PC-9 (cell line): ENCODE measurements around the gene CBLN3. TPM values are rescaled to one million over a fixed set of nuclear protein-coding genes. Genes with fewer than 3 reads are reported as not detected.

ENCODE experiments used
- BruUV-seq: library from RNA; stranded (reverse); fragments of 400-500 nt; replicated peaks from 2 replicates; lab custom pipeline; 2021; lab: Mats Ljungman, UMichigan
- CTCF ChIA-PET: fragments of 300-600 bp; sonication (Branson Sonifier 250); formaldehyde crosslinking; loops from one replicate; lab custom pipeline; 2022; ENCODE audit warnings: antibody characterized with exemption; lab: Charles Lee
- POLR2A ChIA-PET: fragments of 300-600 bp; sonication (Branson Sonifier 250); formaldehyde crosslinking; loops from one replicate; lab custom pipeline; 2022; ENCODE audit warnings: antibody characterized with exemption; ENCODE audit not compliant: unreplicated experiment; lab: Charles Lee
- DNase-seq, 2 experiments: peaks; one replicate each; pipeline versions ENCODE4 v3.0.0 to v3.0.0-alpha.2; 2015 to 2022; ENCODE audit warnings: mixed read lengths in 1 of 2
- H2AFZ ChIP-seq: fragments of 200-600 bp; sonication (generic); 2 replicates; pipeline ENCODE4 v1.8.1; 2017; ENCODE audit warnings: antibody characterized with exemption
- H3F3A ChIP-seq: fragments of 200-600 bp; sonication (generic); 2 replicates; pipeline ENCODE4 v1.8.1; 2017; ENCODE audit warnings: antibody characterized with exemption, mild to moderate bottlenecking, low read depth; ENCODE audit not compliant: insufficient read depth
- H3K27ac ChIP-seq: fragments of 200-600 bp; sonication (generic); 2 replicates; pipeline ENCODE4 v1.6.1; 2016; ENCODE audit warnings: mixed run types
- H3K27me3 ChIP-seq: fragments of 200-600 bp; sonication (generic); 2 replicates; pipeline ENCODE4 v1.6.1; 2016; ENCODE audit warnings: low read depth, mixed run types; ENCODE audit not compliant: insufficient read depth
- H3K36me3 ChIP-seq: fragments of 200-600 bp; sonication (generic); 2 replicates; pipeline ENCODE4 v1.6.1; 2016; ENCODE audit warnings: low read depth, mixed run types
- H3K4me1 ChIP-seq: fragments of 200-600 bp; sonication (generic); replicated peaks from 2 replicates; pipeline ENCODE4 v1.6.1; 2016; ENCODE audit warnings: mixed run types; ENCODE audit not compliant: insufficient read depth
- H3K4me2 ChIP-seq: fragments of 200-600 bp; sonication (generic); 2 replicates; pipeline ENCODE4 v1.6.1; 2017; ENCODE audit warnings: mixed run types
- H3K4me3 ChIP-seq: fragments of 200-600 bp; sonication (generic); 2 replicates; pipeline ENCODE4 v1.6.1; 2016; ENCODE audit warnings: mixed run types
- H3K79me2 ChIP-seq: fragments of 200-600 bp; sonication (generic); 2 replicates; pipeline ENCODE4 v1.6.1; 2017; ENCODE audit warnings: low read depth, mixed run types
- H3K9me2 ChIP-seq: fragments of 200-600 bp; sonication (generic); 2 replicates; pipeline ENCODE4 v1.8.1; 2017; ENCODE audit warnings: mild to moderate bottlenecking; ENCODE audit not compliant: insufficient read depth
- H3K9me3 ChIP-seq: fragments of 200-600 bp; sonication (generic); 2 replicates; pipeline ENCODE4 v1.8.1; 2016; ENCODE audit warnings: low read depth; ENCODE audit not compliant: insufficient read depth
- H4K20me1 ChIP-seq: fragments of 200-600 bp; sonication (generic); 2 replicates; pipeline ENCODE4 v1.8.1; 2017; ENCODE audit not compliant: insufficient read depth
- EZH2 ChIP-seq: fragments of 200-600 bp; sonication (generic); IDR thresholded peaks from 2 replicates; pipeline ENCODE4 v1.8.0; 2017; ENCODE audit warnings: antibody characterized with exemption, low read depth
- intact Hi-C: fragments of 100-400 bp; cut with micrococcal nuclease; formaldehyde crosslinking; loops from one replicate; pipeline ENCODE4 v1.10.0; 2022; ENCODE audit not compliant: unreplicated experiment
- total RNA-seq: library from RNA; stranded (reverse); gene quantifications from 2 replicates; pipeline ENCODE4 v1.2.3, GENCODE V29; 2021
- TF ChIP-seq, protein P1 (sequence below): fragments of 200-600 bp; sonication (generic); conservative IDR thresholded peaks from 2 replicates; pipeline ENCODE4 v1.6.1; 2017; ENCODE audit warnings: mixed run types, antibody characterized with exemption, mild to moderate bottlenecking, moderate library complexity

The CBLN3 gene
- total RNA-seq, 1 experiment from 2014 or later, result 8.3 TPM

DNA sequence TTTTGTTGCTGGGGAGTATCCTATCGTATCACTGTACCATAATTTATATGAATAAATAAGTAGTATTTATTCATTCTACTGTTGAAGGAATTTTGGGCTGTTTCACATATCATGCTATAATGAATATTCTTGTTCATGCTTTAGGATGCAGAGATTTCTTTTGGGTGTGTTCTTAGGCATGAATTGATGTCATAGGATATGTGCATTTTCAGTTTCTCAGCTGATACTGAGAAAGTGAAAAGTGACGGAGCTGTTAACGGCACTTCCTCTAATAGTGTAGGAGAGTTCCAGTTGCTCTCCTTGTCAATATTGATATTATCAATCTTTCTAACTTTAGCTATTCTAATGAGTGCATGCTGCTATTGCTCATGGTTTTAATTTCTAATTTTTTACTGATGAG lies 36.3 kb upstream of the CBLN3 start:
- ChIA-PET CTCF (no interaction called here), POLR2A (no interaction called here)
- intact Hi-C loops, result no loop called here
- Histone ChIP-seq H3K9me3 (no peaks in the 10 kb centered on the region), H2AFZ (no peak overlapping the region), H3K27me3 (no peaks in the 10 kb centered on the region), H3K4me2 (no peak overlapping the region), H3K36me3 (no peaks in the 10 kb centered on the region), H3K4me1 (no peaks in the 10 kb centered on the region), H3F3A (no peaks in the 10 kb centered on the region), H4K20me1 (no peaks in the 10 kb centered on the region), H3K79me2 (no peaks in the 10 kb centered on the region), H3K9me2 (no peaks in the 10 kb centered on the region), H3K4me3 (no peak overlapping the region), H3K27ac (no peak overlapping the region)
- DNase-seq, result no peak
- TF ChIP-seq, protein P1, sequence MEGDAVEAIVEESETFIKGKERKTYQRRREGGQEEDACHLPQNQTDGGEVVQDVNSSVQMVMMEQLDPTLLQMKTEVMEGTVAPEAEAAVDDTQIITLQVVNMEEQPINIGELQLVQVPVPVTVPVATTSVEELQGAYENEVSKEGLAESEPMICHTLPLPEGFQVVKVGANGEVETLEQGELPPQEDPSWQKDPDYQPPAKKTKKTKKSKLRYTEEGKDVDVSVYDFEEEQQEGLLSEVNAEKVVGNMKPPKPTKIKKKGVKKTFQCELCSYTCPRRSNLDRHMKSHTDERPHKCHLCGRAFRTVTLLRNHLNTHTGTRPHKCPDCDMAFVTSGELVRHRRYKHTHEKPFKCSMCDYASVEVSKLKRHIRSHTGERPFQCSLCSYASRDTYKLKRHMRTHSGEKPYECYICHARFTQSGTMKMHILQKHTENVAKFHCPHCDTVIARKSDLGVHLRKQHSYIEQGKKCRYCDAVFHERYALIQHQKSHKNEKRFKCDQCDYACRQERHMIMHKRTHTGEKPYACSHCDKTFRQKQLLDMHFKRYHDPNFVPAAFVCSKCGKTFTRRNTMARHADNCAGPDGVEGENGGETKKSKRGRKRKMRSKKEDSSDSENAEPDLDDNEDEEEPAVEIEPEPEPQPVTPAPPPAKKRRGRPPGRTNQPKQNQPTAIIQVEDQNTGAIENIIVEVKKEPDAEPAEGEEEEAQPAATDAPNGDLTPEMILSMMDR, result no peak
- no peak for TF ChIP-seq EZH2
- no TSS peak for BruUV-seq

DNA sequence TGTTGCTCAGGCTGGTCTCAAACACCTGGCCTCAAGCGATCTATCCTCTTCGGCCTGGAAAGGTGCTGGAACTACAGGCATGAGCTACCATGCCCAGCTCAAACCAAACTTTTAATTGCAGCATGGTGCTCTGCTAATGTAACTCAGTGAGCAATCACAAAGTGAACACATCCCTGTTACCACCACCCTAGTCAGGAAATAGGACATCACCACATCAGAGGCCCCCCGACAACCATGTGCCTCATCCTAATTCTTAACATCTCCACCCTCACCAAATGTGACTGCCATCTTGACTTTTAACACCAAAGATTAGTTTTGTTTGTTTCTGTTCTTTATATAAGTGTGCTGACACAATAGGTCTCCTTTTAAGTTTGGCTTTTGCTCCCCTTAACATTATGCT lies 35.9 kb upstream of the CBLN3 start:
- H3K27me3 ChIP-seq, result no peaks in the 10 kb centered on the region
- no peaks in the 10 kb centered on the region for H3K79me2 ChIP-seq
- H3K4me3 ChIP-seq, result no peak overlapping the region
- no peaks in the 10 kb centered on the region for H3K4me1 ChIP-seq
- TF ChIP-seq EZH2, result no peak
- TF ChIP-seq, protein P1, result no peak
- H3K36me3 ChIP-seq, result no peaks in the 10 kb centered on the region
- ChIA-PET POLR2A (no interaction called here), CTCF (no interaction called here)
- no peaks in the 10 kb centered on the region for H3K9me3 ChIP-seq
- no peak overlapping the region for H3K27ac ChIP-seq
- no peak overlapping the region for H3K4me2 ChIP-seq
- no peak overlapping the region for H2AFZ ChIP-seq
- no peaks in the 10 kb centered on the region for H4K20me1 ChIP-seq
- H3F3A ChIP-seq, result no peaks in the 10 kb centered on the region
- no peaks in the 10 kb centered on the region for H3K9me2 ChIP-seq
- intact Hi-C loops, result no loop called here
- BruUV-seq, result no TSS peak
- DNase-seq, result no peak

GRCh38 chr14:24463884-24464785 lies 34.7 kb upstream of the CBLN3 start:
- POLR2A ChIA-PET, result no interaction called here
- H2AFZ ChIP-seq, result no peak overlapping the region
- no TSS peak for BruUV-seq

More at GRCh38 chr14:24463884-24464785, 34.7 kb upstream of the CBLN3 start:
- Histone ChIP-seq H3K9me2 (no peaks in the 10 kb centered on the region), H3K27me3 (no peaks in the 10 kb centered on the region), H3K4me2 (no peak overlapping the region), H3K79me2 (no peaks in the 10 kb centered on the region), H3F3A (no peaks in the 10 kb centered on the region), H3K36me3 (no peaks in the 10 kb centered on the region), H3K9me3 (no peaks in the 10 kb centered on the region), H3K4me3 (no peak overlapping the region), H3K4me1 (no peaks in the 10 kb centered on the region), H3K27ac (no peak overlapping the region), H4K20me1 (no peaks in the 10 kb centered on the region)
- no peak for TF ChIP-seq EZH2
- TF ChIP-seq, protein P1, result no peak
- no peak for DNase-seq
- intact Hi-C loops, result no loop called here
- CTCF ChIA-PET, result interaction anchor here (0.6 kb wide), 1 partner anchor 55 kb away, joined by 3 read pairs; no protein-coding TSS in a partner anchor
